H1 (cell line): ENCODE measurements around the gene VCPKMT. TPM values are rescaled to one million over a fixed set of nuclear protein-coding genes. Genes with fewer than 3 reads are reported as not detected.

Source experiments
- GABPA ChIP-seq: IDR thresholded peaks from 2 replicates; pipeline ENCODE4 v1.6.1; 2011; ENCODE audit warnings: mild to moderate bottlenecking, low read length, moderate library complexity, borderline replicate concordance; ENCODE audit not compliant: insufficient read depth
- POLR2A ChIP-seq, 2 experiments: IDR thresholded peaks; 1 replicate in 1 of 2; 2 replicates in 1 of 2; pipeline ENCODE4 v1.6.1; 2011; ENCODE audit warnings: low read depth in 2 of 2, low read length in 2 of 2, mild to moderate bottlenecking in 2 of 2; ENCODE audit errors: control extremely low read depth in 1 of 2
- polyA plus RNA-seq, 7 experiments: library from polyadenylated mRNA; depleted of rRNA in 3 of 7; stranded (reverse) in 5 of 7; unstranded in 2 of 7; fragments of >200 nt in 5 of 7; fragments of 200-250 nt in 2 of 7; gene quantifications; 1 replicate in 5 of 7; 2 replicates in 1 of 7; 4 replicates in 1 of 7; pipeline versions ENCODE4 v1.2.1 to v1.2.3, GENCODE V29; 2011 to 2013; ENCODE audit warnings: missing spikeins in 2 of 7, mixed read lengths in 2 of 7
- total RNA-seq: library from RNA; stranded (reverse); fragmentation: NEBNext Ultra II Directional; extraction: Animal tissue kit (Norgen Biotek cat#: 25700); gene quantifications from 2 replicates; pipeline ENCODE4 v1.2.1, GENCODE V29; 2021

The VCPKMT gene
- total and polyA plus RNA-seq, 2 of the 8 experiments (the other 6 are each of a cell fraction or from before 2014, with no cell fraction given): 3.8 to 7.1 TPM

GRCh38 chr14:50063876-50064420, 52.4 kb downstream of the VCPKMT start (continued):
- no peak for TF ChIP-seq GABPA
- no peak for TF ChIP-seq POLR2A (IDR thresholded peaks at IDR 0.05; ENCODE audit: control extremely low read depth in 1 of 2, low read depth in 2 of 2, low read length in 2 of 2)
